Measurements from ENCODE around the gene TAPT1.

Gene TAPT1

DNA sequence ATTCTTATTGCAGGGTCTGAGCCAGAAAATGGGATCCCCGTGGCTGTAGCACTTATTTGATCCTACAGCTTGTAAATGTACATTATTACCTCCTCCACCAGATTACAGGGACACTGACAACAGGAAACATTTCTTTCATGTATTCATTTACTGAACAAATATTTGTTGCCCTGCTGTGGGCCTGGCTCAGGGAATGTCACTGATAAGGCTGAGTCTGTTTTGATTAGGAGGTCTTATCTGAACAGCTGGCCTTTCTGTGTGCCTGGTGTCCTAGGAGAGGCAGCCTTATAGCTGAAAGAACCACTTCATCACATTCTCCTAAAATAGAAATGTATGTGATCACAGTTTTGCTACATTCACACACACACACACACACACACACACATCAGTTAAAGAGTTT lies 96.9 kb downstream of the TAPT1 start:
- DNase-seq = no peak

GRCh38 chr4:16126714-16127113 lies 99.6 kb downstream of the TAPT1 start:
- no peak for DNase-seq

DNA sequence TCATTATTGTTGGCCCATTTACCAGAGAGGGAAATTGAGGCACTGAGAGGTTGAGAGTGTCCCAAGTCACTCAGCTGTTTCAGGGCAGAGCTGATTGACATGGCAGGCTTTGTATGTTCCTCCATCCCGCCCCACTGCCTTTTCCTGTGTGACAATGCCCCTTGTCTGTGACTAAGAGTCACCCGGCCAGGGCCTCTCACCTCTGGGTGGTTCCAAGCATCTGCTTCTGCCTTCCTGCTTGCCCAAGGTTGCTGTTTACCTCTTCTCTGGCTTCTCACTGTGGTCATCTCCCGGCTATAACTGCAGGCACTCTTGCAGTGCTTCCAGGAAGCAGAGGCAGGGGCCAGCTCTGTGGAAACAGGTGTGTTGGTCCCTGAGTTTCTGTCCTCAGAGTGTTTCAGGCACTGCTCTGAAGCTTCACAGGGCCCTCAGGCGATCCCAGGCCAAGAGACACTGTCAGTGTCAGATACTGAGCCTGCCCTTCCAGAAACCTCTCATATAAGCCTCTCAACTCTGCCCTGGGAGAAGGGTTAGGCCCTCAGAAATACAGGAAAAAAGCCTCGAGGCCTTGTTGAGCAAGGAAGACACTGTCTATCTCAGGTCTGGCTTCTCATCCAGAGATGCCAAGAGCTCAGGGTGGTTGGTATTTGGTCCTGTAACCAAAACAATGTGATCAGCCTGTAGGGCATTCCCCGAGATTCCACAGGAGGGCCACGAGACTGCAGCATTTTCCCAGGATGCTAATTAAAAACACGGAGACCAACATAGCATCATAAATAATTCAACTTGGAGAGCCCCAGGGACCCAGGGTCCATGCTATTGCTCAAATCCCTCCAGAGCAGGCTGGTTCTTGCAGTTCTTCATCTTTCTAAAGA lies 100.5 kb downstream of the TAPT1 start:
- DNase-seq = no peak

- no peak for DNase-seq
These were observed 102.0 kb downstream of the TAPT1 start for GRCh38 chr4:16124232-16124631.

DNA sequence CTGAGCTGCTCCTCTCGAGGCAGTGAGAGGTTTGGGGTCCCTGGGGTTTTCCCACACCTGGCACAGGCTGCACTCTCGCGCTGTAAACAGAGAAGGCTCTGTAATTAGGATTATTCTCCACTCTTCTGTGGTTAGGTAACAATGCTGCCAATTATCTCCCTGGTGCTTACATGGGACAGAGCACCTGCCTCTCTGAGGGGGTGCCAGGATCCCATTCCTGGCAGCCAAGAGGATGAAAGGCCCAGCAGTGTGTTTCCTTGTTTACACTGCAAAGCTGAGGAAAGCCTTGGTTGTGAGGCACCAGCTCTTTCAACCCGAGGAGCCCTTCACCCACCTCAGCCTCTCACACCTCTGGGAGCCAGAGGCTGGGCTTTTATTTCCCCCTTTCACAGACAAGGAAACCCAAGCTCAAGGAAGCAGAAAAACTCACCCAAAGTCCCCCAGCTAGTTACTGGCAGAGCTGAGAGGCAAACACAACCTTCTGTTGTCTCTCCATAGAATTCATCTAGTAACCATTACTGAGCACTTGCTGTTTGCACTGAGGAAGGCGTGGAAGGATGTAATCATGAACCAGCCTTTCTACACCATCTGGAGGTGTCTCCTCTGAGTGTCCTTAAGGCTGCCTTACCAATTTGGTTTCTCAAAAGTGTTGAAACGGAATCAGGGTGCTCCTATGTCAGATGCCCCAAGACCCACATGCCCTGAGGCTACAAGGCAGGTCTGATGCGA lies 102.8 kb downstream of the TAPT1 start:
- peak; percentile 33 for DNase-seq

DNA sequence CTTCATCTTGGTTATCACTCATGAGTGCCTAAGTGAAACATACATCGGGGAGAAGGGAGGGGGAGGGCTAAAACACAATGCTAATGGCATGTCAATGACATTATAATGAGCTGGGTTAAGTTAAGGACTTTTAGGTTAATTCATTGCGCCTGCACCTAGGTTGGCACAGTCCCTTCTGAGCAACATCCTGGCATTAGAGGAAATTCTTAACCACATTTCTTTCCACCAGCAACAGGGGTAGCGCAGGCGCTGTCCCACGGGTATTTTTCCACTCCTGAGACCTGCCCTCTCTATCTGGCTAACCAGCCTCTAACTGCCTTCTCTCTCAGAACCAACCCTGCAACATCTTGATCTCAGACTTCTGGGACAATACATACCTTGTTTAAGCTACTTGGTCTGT lies 103.5 kb downstream of the TAPT1 start:
- DNase-seq = no peak

- no peak for DNase-seq
These were observed 104.0 kb downstream of the TAPT1 start for GRCh38 chr4:16122308-16122711.

GRCh38 chr4:16120720-16121119 lies 105.6 kb downstream of the TAPT1 start:
- no peak for DNase-seq

- no peak for DNase-seq
These were observed 106.3 kb downstream of the TAPT1 start for GRCh38 chr4:16119981-16120380.

DNA sequence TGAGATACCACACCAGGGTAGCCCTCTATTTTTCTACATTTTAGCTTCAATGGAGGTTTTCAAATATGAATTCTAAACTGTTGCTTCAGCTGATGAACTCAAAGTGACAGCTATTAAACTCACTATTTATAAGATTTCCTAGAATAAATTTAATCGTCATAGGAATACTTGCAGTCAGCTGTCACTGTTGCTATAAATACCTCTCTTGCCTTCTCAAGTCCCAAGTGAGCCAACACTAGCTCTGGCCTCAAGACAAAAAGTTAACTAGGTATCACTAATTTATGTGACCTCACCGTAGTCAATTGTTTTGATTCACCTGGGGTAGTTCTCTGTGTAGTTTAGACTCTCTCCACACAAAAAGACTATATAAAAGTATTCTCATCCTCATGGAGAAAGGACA lies 108.2 kb downstream of the TAPT1 start:
- no peak for DNase-seq

DNA sequence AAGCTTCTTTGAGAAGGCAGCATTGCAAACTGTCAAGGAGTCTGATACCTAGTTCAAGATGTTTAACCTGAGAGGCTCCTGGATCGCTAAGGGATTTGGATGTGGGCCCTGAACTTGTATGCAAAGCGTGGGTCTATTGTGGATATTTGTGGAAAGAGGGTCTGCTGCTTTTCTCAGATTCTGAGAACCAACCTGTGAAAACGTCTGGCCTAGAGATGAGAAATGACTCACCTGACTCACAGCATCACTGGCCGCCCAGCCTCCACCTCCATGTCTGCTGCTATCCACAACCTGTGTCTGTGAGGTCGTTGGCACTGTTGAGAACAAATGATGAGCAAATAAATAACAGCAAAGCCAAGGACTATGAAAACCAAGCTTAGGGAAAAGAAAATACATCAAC lies 109.1 kb downstream of the TAPT1 start:
- no peak for DNase-seq

DNA sequence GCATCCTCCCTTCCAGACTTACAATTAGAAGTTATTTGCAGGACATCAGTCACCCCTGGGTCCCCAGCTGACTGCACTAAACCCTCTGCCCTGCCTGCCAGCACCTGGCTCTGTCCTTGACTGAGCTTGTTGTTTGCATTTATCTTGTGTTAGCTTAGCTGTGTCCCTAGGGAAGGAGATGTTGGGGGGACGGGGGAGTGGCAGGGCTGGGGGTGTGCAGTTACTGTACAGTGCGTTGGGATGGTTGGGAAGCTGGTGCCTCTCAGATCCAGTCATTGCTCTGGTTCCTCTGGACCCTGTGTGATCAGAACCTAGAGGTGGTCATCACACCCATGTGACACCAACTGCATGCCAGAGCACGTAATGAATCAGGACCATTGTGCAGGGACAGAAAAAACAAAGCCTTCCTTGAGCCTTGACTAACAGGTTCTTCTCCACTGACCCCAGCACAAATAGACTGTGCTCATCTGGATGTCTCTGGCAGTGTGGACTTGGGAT lies 109.7 kb downstream of the TAPT1 start:
- no peak for DNase-seq

GRCh38 chr4:16116019-16116418 lies 110.3 kb downstream of the TAPT1 start:
- DNase-seq = no peak

DNA sequence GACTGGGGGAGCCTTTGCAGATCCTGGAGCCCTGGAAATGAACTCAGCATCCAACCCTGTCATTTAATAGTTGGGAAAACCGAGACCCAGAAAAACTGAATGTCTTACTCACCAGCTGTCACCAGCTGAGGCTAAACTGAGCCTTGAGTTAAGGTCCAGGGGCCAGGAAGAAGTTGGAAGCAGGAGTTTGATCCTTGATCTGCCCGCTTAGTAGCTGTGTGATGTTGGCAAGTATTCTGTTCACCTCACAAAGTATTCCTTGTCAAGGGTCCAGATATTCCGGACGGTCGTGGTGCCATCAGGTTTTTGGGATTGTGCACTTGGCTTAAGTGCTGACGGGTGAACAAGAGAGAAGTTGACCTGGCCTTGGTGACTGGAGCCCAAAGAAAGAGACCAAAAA lies 111.7 kb downstream of the TAPT1 start:
- no peak for DNase-seq

GRCh38 chr4:16113741-16114140 lies 112.5 kb downstream of the TAPT1 start:
- no peak for DNase-seq

DNA sequence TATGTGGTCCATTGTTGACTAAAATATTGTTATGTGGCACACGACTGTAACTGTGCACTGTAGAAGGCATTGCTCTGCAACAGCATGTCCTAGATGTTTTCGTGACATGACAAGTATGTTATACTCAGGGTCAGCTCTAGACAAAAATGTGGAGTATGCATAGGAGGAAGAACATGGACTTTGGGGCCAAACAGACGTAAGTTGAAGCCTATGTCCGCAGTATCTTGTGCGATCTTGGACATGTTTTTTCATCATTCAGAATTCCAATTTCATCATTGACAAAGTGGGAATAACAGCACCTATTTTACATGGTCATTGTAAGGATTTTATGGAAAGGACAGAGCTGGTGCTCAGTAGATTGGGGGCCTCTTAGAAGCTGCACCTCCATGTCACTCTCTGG lies 114.7 kb downstream of the TAPT1 start:
- no peak for DNase-seq

DNA sequence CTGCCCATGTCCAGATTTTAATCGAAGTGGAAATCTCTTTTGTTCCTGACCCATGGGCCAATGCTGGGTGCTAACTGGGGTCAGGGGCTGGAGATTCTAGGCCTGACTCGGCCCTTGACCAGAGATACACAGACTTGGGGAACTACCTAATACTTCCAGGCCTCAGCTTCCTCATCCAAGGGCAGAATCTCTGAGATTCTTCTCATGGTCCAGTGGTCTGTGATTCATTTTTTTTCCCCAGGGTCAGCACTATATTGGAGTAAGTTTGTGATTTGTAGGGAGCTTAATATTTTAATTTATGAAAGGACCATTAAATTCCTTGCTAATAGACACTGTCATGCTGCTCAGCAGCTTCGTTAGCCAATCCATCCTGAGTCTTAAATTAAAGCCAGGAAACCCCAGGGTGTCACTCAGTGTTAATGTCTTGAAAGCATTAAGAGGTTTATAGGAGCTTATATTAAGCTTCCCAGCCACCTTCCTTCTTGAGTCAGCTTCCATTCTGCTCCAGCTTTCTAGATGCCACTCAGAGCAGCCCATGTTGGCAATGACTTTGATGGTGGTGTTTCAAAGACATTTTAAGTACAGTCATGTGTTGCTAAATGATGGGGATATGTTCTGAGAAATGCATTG lies 115.5 kb downstream of the TAPT1 start:
- no peak for DNase-seq
